ENCODE measurements around the gene GRIK1. TPM values are rescaled to one million over a fixed set of nuclear protein-coding genes. Genes with fewer than 3 reads are reported as not detected.

Gene GRIK1
- total RNA-seq, 2 experiments from 2014 or later: not detected

- Mint-ChIP-seq H3K4me3 (no peak overlapping the region), H3K27ac (no peak overlapping the region), H3K27me3 (peaks cover 4% of the 10 kb centered on the region), H3K36me3 (ENCODE audit: low read depth) (no peaks in the 10 kb centered on the region), H3K9me3 (no peaks in the 10 kb centered on the region), H3K4me1 (no peaks in the 10 kb centered on the region)
- POLR2A ChIA-PET: no interaction called here
- DNase-seq: no peak
- CTCF ChIA-PET: no interaction called here
Observed at GRCh38 chr21:29739176-29739575, 200.6 kb downstream of the GRIK1 start.

DNA sequence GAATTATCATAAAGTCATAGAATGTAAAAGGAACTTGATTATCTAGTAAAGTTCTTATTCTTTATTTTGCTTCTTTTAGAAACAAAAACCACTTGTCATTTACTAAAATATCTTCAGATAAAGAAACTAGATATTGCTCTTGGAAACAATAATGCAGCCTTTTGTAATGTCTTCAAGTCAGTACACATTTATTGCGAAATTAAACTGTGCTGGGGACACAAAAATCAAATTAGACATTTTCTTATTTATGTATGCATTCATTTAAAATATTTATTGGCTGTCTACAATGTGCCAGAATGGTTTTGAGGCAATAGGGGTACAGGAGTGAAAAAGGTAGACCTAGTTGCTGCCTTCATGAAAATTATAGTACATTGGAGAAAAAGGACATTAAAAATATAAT lies 201.1 kb downstream of the GRIK1 start:
- H3K9me3 Mint-ChIP-seq: no peaks in the 10 kb centered on the region
- H3K4me1 Mint-ChIP-seq: no peaks in the 10 kb centered on the region
- ChIA-PET POLR2A (no interaction called here), CTCF (no interaction called here)
- peaks cover 4% of the 10 kb centered on the region for H3K27me3 Mint-ChIP-seq
- no peak for DNase-seq
- H3K36me3 Mint-ChIP-seq (ENCODE audit: low read depth): no peaks in the 10 kb centered on the region
- H3K27ac Mint-ChIP-seq: no peak overlapping the region
- H3K4me3 Mint-ChIP-seq: no peak overlapping the region

DNA sequence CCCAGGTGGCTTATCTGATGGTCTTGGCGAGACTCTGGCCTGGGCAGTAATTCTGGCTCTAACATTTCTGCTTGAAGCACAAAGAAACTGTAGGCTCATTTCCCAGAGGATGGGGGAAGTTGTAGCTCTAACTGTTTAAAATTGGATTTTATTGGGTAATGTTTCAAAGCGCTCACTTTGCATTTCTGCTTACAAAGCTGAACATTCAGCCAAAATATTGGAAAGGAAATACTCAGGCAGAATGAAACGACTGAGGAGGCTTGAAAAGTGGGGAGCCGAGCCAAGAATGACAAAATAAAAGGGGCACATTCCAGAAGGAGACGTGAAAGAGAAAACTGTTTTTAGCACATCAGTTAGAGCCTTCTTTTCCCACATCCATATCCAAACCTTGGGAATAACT lies 202.6 kb downstream of the GRIK1 start:
- DNase-seq: no peak
- Mint-ChIP-seq H3K36me3 (ENCODE audit: low read depth) (no peaks in the 10 kb centered on the region), H3K27me3 (peaks cover 4% of the 10 kb centered on the region), H3K9me3 (no peaks in the 10 kb centered on the region), H3K4me1 (no peaks in the 10 kb centered on the region), H3K27ac (no peak overlapping the region), H3K4me3 (no peak overlapping the region)
- ChIA-PET CTCF (no interaction called here), POLR2A (no interaction called here)

DNA sequence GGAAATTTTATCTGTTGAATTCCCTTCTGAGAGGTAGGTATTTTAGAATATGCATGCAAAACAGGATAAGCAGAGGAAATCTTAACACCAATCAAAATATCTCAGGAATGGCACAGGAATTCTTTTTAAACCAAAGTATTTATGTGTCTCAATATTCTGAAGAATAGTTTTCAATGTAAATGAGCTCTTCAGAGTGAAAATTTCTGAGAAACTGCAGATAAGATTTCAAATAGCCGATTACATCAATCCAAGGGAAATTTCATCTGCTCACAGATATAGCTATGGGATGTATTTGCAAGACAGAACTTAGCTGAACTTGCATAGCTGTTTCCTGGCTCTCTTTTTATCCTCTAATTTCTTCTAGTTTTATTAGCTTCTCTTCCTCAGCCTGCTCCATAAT lies 209.5 kb downstream of the GRIK1 start:
- ChIA-PET POLR2A (interaction anchor here (0.6 kb wide), 1 partner anchor 369 kb away, joined by 4 read pairs; no protein-coding TSS in a partner anchor), CTCF (no interaction called here)
- Mint-ChIP-seq H3K27me3 (peaks cover 3% of the 10 kb centered on the region), H3K4me1 (no peaks in the 10 kb centered on the region), H3K36me3 (ENCODE audit: low read depth) (no peaks in the 10 kb centered on the region), H3K4me3 (no peak overlapping the region), H3K9me3 (peaks cover 2% of the 10 kb centered on the region), H3K27ac (no peak overlapping the region)
- no peak for DNase-seq

DNA sequence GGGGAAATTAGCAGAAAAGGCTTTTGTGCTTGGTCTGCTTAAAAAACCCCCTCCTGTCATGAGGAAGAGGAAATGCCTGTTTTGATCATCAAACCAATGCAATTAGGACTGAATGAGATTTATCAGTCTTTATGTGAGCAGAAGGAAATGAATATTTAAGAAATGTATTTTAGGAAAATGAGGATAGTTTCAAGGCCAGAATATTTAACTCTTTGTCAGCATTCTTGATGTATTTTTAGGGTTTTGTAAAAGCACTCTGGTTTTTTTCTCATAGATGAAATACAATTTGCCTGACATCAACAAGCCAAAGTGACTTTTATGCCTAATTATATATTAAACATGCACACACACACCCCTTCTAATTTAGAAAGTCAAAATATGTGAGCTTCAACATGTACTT lies 213.8 kb downstream of the GRIK1 start:
- ChIA-PET CTCF (no interaction called here), POLR2A (no interaction called here)
- DNase-seq: no peak
- Mint-ChIP-seq H3K27me3 (peaks cover 3% of the 10 kb centered on the region), H3K9me3 (peaks cover 2% of the 10 kb centered on the region), H3K27ac (no peak overlapping the region), H3K4me1 (no peaks in the 10 kb centered on the region), H3K36me3 (ENCODE audit: low read depth) (no peaks in the 10 kb centered on the region), H3K4me3 (no peak overlapping the region)

- POLR2A ChIA-PET: no interaction called here
- H3K9me3 Mint-ChIP-seq: no peaks in the 10 kb centered on the region
- DNase-seq: no peak
Observed at GRCh38 chr21:29725025-29725736, 214.6 kb downstream of the GRIK1 start.

GRCh38 chr21:29721964-29722363 lies 217.8 kb downstream of the GRIK1 start:
- Mint-ChIP-seq H3K36me3 (ENCODE audit: low read depth) (no peaks in the 10 kb centered on the region), H3K9me3 (no peaks in the 10 kb centered on the region), H3K4me1 (no peaks in the 10 kb centered on the region), H3K27me3 (no peaks in the 10 kb centered on the region), H3K27ac (no peak overlapping the region), H3K4me3 (no peak overlapping the region)
- CTCF ChIA-PET: interaction anchor here (0.6 kb wide), 1 partner anchor 50 kb away, joined by 3 read pairs; no protein-coding TSS in a partner anchor
- no peak for DNase-seq
- POLR2A ChIA-PET: no interaction called here

More at GRCh38 chr21:29725025-29725736, 214.6 kb downstream of the GRIK1 start:
- CTCF ChIA-PET: no interaction called here
- Mint-ChIP-seq H3K4me3 (no peak overlapping the region), H3K27me3 (peaks cover 3% of the 10 kb centered on the region), H3K36me3 (ENCODE audit: low read depth) (no peaks in the 10 kb centered on the region), H3K27ac (no peak overlapping the region), H3K4me1 (no peaks in the 10 kb centered on the region)

DNA sequence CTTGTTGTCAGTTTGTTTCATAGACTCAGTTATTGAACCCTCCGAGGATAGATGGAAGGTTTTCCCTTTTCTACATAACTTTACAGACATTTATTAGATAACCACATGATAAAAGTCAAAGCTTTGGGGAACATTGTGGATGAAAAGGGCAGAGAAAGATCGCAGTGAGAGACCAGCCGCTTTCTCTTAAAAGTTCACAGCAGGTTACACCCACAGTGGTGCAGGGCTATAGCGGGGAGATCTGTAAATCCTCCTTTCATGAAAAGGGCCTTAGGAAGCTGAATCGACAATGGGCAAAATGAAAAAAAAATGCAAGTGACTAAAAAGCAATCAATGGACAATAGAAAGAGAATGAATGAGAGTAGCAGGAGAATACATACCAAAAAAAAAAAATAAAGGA lies 218.6 kb downstream of the GRIK1 start:
- ChIA-PET POLR2A (no interaction called here), CTCF (interaction anchor here (0.6 kb wide), 1 partner anchor 51 kb away, joined by 3 read pairs; no protein-coding TSS in a partner anchor)
- Mint-ChIP-seq H3K27ac (no peak overlapping the region), H3K36me3 (ENCODE audit: low read depth) (no peaks in the 10 kb centered on the region), H3K4me3 (no peak overlapping the region), H3K4me1 (no peaks in the 10 kb centered on the region), H3K27me3 (no peaks in the 10 kb centered on the region), H3K9me3 (peaks cover 4% of the 10 kb centered on the region)
- no peak for DNase-seq

DNA sequence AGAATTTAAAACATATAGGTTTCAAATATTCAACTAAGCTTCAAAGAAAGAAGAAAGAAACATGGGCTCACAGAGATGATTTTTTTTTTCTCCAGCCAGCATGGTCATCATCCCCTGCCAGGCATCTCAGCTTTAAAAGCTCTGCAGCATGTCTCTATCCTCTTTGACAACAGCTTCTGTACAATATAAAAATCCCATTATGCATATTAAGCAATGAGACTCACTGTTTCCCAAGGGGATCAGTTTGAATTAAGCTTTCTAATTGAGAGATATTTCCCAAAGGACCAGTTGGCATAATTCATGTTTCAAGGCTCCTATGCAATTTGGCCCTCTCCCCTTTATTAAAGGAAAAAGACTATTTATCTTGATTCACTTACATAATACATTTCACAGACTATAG lies 220.3 kb downstream of the GRIK1 start:
- Mint-ChIP-seq H3K9me3 (peaks cover 5% of the 10 kb centered on the region), H3K27me3 (no peaks in the 10 kb centered on the region), H3K27ac (no peak overlapping the region), H3K4me1 (no peaks in the 10 kb centered on the region), H3K4me3 (no peak overlapping the region), H3K36me3 (ENCODE audit: low read depth) (no peaks in the 10 kb centered on the region)
- DNase-seq: no peak
- ChIA-PET CTCF (interaction anchor here (0.8 kb wide), 1 partner anchor 36 kb away, joined by 3 read pairs; no protein-coding TSS in a partner anchor), POLR2A (no interaction called here)

DNA sequence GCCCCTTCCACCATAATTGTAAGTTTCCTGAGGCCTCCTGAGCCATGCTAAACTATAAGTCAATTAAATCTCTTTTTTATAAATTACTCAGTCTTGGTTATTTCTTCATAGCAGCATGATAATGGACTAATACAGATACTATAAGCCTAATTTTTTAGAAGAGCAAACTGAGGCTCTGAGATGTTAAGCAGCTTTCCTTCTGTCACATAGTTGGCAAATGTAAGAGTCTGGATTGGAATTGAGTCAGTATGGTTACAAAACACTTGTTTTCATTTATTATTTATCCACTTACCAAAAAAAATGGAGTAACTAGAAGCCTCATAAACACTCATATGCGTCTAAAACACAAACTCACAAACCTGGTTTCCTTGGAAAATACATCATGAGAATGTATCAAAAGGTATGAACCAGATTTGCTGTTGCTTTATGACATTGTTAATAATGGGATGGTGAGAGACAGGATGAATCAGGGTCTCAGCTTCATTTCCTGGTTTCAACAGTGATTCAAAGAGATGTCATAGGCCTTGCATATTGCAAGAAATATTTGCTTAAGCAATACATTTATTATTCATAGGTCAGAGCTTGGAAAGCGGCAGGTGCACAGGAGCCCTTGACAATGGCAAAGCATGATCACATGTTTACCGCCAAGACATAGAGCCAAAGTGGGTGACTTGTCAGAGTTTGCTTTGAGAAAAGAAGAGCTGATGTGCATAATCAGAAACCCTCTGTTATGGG lies 221.5 kb downstream of the GRIK1 start:
- H3K36me3 Mint-ChIP-seq (ENCODE audit: low read depth): no peaks in the 10 kb centered on the region
- no peaks in the 10 kb centered on the region for H3K4me1 Mint-ChIP-seq
- DNase-seq: no peak
- POLR2A ChIA-PET: no interaction called here
- H3K27me3 Mint-ChIP-seq: peaks cover 2% of the 10 kb centered on the region
- peaks cover 5% of the 10 kb centered on the region for H3K9me3 Mint-ChIP-seq
- no peak overlapping the region for H3K27ac Mint-ChIP-seq
- CTCF ChIA-PET: no interaction called here
- no peak overlapping the region for H3K4me3 Mint-ChIP-seq

DNA sequence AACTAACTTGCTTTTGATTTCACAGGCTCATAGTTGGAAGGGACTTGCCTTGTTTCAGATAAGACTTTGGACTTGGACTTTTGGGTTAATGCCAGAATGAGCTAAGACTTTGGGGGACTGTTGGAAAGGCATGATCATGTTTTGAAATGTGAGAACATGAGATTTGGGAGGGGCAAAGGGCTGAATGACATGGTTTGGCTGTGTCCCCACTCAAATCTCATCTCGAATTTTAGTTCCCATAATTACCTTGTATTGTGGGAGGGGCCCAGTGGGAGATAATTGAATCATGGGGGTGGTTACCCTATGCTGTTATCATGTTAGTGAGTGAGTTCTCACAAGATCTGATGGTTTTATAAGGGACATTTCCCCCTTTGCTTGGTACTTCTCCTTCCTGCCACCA lies 222.1 kb downstream of the GRIK1 start:
- Mint-ChIP-seq H3K27ac (no peak overlapping the region), H3K36me3 (ENCODE audit: low read depth) (no peaks in the 10 kb centered on the region), H3K4me1 (no peaks in the 10 kb centered on the region), H3K9me3 (peaks cover 5% of the 10 kb centered on the region), H3K27me3 (peaks cover 6% of the 10 kb centered on the region), H3K4me3 (no peak overlapping the region)
- DNase-seq: no peak
- POLR2A ChIA-PET: no interaction called here
- CTCF ChIA-PET: no interaction called here

GRCh38 chr21:29716753-29717152 lies 223.0 kb downstream of the GRIK1 start:
- no peaks in the 10 kb centered on the region for H3K36me3 Mint-ChIP-seq (ENCODE audit: low read depth)

GRCh38 chr21:29715089-29715488 lies 224.7 kb downstream of the GRIK1 start:
- Mint-ChIP-seq H3K27ac (no peak overlapping the region), H3K4me3 (no peak overlapping the region), H3K36me3 (ENCODE audit: low read depth) (no peaks in the 10 kb centered on the region), H3K27me3 (peaks cover 6% of the 10 kb centered on the region), H3K4me1 (no peaks in the 10 kb centered on the region), H3K9me3 (peaks cover 5% of the 10 kb centered on the region)
- no peak for DNase-seq
- ChIA-PET CTCF (no interaction called here), POLR2A (no interaction called here)

More at GRCh38 chr21:29716753-29717152, 223.0 kb downstream of the GRIK1 start:
- H3K27ac Mint-ChIP-seq: no peak overlapping the region
- no peaks in the 10 kb centered on the region for H3K4me1 Mint-ChIP-seq
- no peak for DNase-seq
- H3K27me3 Mint-ChIP-seq: peaks cover 6% of the 10 kb centered on the region
- POLR2A ChIA-PET: no interaction called here
- CTCF ChIA-PET: no interaction called here
- peaks cover 5% of the 10 kb centered on the region for H3K9me3 Mint-ChIP-seq
- no peak overlapping the region for H3K4me3 Mint-ChIP-seq

DNA sequence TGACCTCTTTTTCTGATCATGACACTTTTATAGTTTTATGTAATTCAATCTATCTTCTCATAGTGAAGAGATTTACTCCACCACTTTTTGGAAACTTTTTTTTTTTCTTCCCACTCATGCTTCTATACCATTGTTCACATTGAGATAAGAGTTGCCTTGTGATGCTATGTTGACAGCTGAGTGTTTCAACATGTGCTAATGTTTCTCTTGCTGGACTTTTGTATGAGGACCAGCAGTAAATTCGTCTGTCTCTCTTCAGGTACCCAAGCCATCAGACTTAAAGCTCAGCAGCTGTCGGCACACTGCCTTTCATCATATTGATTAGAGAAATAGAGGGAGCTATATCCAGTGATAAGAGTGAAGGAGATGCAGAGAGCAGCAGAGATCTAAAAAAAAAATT lies 227.0 kb downstream of the GRIK1 start:
- Mint-ChIP-seq H3K27ac (no peak overlapping the region), H3K4me3 (no peak overlapping the region), H3K27me3 (peaks cover 6% of the 10 kb centered on the region), H3K9me3 (peaks cover 5% of the 10 kb centered on the region), H3K36me3 (ENCODE audit: low read depth) (no peaks in the 10 kb centered on the region), H3K4me1 (no peaks in the 10 kb centered on the region)
- CTCF ChIA-PET: no interaction called here
- POLR2A ChIA-PET: no interaction called here
- no peak for DNase-seq
